HEK293 (cell line): ENCODE results near the gene EXT2.

Experiments
- CTCF ChIA-PET: fragments of 350-600 bp; formaldehyde crosslinking; extraction: SDS; loops from one replicate; lab custom pipeline; 2021; ENCODE audit warnings: antibody characterized with exemption; lab: Yijun Ruan, JAX
- POLR2A ChIA-PET: fragments of 300-600 bp; formaldehyde crosslinking; extraction: SDS; loops from one replicate; lab custom pipeline; 2020; ENCODE audit warnings: antibody characterized with exemption, inconsistent platforms; lab: Yijun Ruan, JAX
- H3K27ac ChIP-seq: fragments of 200-500 bp; sonication (Bioruptor generic); 2 replicates; pipeline ENCODE4 v1.5.1; 2014; ENCODE audit warnings: low read depth, low read length, control low read depth, inconsistent platforms; ENCODE audit errors: extremely low read depth
- H3K36me3 ChIP-seq, 2 experiments: fragments of 200-500 bp in 1 of 2; sonication (Bioruptor generic) in 1 of 2; 1 replicate in 1 of 2; 2 replicates in 1 of 2; pipeline ENCODE4 v1.5.1; 2014 to 2017; ENCODE audit warnings: inconsistent platforms in 2 of 2, low read length in 2 of 2; ENCODE audit not compliant: control insufficient read depth in 2 of 2, insufficient read depth in 1 of 2
- H3K4me1 ChIP-seq: fragments of 200-500 bp; sonication (Bioruptor generic); 2 replicates; pipeline ENCODE4 v1.5.1; 2014; ENCODE audit warnings: mild to moderate bottlenecking, low read length, inconsistent platforms; ENCODE audit not compliant: control insufficient read depth, insufficient read depth
- H3K4me3 ChIP-seq: 2 replicates; pipeline ENCODE4 v1.5.1; 2011; ENCODE audit warnings: low read depth, mild to moderate bottlenecking, control low read depth, low read length, moderate library complexity
- H3K9me3 ChIP-seq: fragments of 200-500 bp; sonication (Bioruptor generic); 2 replicates; pipeline ENCODE4 v1.5.1; 2014; ENCODE audit warnings: low read depth, low read length, inconsistent platforms; ENCODE audit not compliant: control insufficient read depth, insufficient read depth
- AEBP2 ChIP-seq: fragments of 450-650 bp; formaldehyde crosslinking; IDR thresholded peaks from 2 replicates; pipeline ENCODE4 v1.5.1; 2016; ENCODE audit warnings: missing biosample characterization, missing genetic modification characterization, borderline replicate concordance
- BCL6B ChIP-seq: fragments of 450-650 bp; formaldehyde crosslinking; IDR thresholded peaks from 2 replicates; pipeline ENCODE4 v1.5.1; 2017; ENCODE audit warnings: missing biosample characterization, missing genetic modification characterization
- EGR2 ChIP-seq: fragments of 450-650 bp; formaldehyde crosslinking; IDR thresholded peaks from 2 replicates; pipeline ENCODE4 v1.5.1; 2016; ENCODE audit warnings: low read depth, missing biosample characterization, missing genetic modification characterization
- KLF1 ChIP-seq: fragments of 450-650 bp; formaldehyde crosslinking; IDR thresholded peaks from 2 replicates; pipeline ENCODE4 v1.5.1; 2016; ENCODE audit warnings: missing biosample characterization, missing genetic modification characterization
- KLF10 ChIP-seq: fragments of 450-650 bp; IDR thresholded peaks from 2 replicates; pipeline ENCODE4 v1.5.1; 2018; ENCODE audit warnings: missing biosample characterization, mild to moderate bottlenecking, missing genetic modification characterization
- OSR2 ChIP-seq: fragments of 450-650 bp; formaldehyde crosslinking; IDR thresholded peaks from 2 replicates; pipeline ENCODE4 v1.5.1; 2016; ENCODE audit warnings: missing biosample characterization, missing genetic modification characterization
- SP7 ChIP-seq: fragments of 450-650 bp; formaldehyde crosslinking; IDR thresholded peaks from 2 replicates; pipeline ENCODE4 v1.5.1; 2016; ENCODE audit warnings: missing biosample characterization, missing genetic modification characterization
- YY2 ChIP-seq: fragments of 450-650 bp; formaldehyde crosslinking; IDR thresholded peaks from 2 replicates; pipeline ENCODE4 v1.5.1; 2016; ENCODE audit warnings: missing biosample characterization, missing genetic modification characterization
- ZFP41 ChIP-seq: fragments of 450-650 bp; formaldehyde crosslinking; IDR thresholded peaks from 2 replicates; pipeline ENCODE4 v1.5.1; 2016; ENCODE audit warnings: missing biosample characterization, missing genetic modification characterization, borderline replicate concordance
- ZNF292 ChIP-seq: fragments of 450-650 bp; formaldehyde crosslinking; IDR thresholded peaks from 2 replicates; pipeline ENCODE4 v1.5.1; 2016; ENCODE audit warnings: low read depth, missing biosample characterization, missing genetic modification characterization, borderline replicate concordance
- ZNF302 ChIP-seq: fragments of 450-650 bp; formaldehyde crosslinking; IDR thresholded peaks from 2 replicates; pipeline ENCODE4 v1.5.1; 2016; ENCODE audit warnings: missing biosample characterization, missing genetic modification characterization, low read depth
- ZNF404 ChIP-seq: fragments of 450-650 bp; formaldehyde crosslinking; IDR thresholded peaks from 2 replicates; pipeline ENCODE4 v1.5.1; 2017; ENCODE audit warnings: missing biosample characterization, missing genetic modification characterization
- ZNF423 ChIP-seq: fragments of 450-650 bp; formaldehyde crosslinking; IDR thresholded peaks from 2 replicates; pipeline ENCODE4 v1.5.1; 2016; ENCODE audit warnings: missing biosample characterization, missing genetic modification characterization
- ZNF433 ChIP-seq: fragments of 450-650 bp; formaldehyde crosslinking; IDR thresholded peaks from 2 replicates; pipeline ENCODE4 v1.5.1; 2016; ENCODE audit warnings: missing biosample characterization, missing genetic modification characterization, low read depth
- ZNF488 ChIP-seq: fragments of 450-650 bp; formaldehyde crosslinking; IDR thresholded peaks from 2 replicates; pipeline ENCODE4 v1.5.1; 2016; ENCODE audit warnings: missing biosample characterization, missing genetic modification characterization
- ZNF514 ChIP-seq: fragments of 450-650 bp; formaldehyde crosslinking; IDR thresholded peaks from 2 replicates; pipeline ENCODE4 v1.5.1; 2016; ENCODE audit warnings: missing biosample characterization, missing genetic modification characterization
- ZNF518A ChIP-seq: fragments of 450-650 bp; formaldehyde crosslinking; conservative IDR thresholded peaks from 2 replicates; pipeline ENCODE4 v1.5.1; 2016; ENCODE audit warnings: low read depth, missing biosample characterization, missing genetic modification characterization
- ZNF549 ChIP-seq: fragments of 450-650 bp; IDR thresholded peaks from 2 replicates; pipeline ENCODE4 v1.5.1; 2018; ENCODE audit warnings: missing biosample characterization, missing genetic modification characterization, mild to moderate bottlenecking, inconsistent platforms, moderate library complexity
- ZNF555 ChIP-seq: fragments of 450-650 bp; formaldehyde crosslinking; conservative IDR thresholded peaks from 2 replicates; pipeline ENCODE4 v1.5.1; 2017; ENCODE audit warnings: missing biosample characterization, mild to moderate bottlenecking, missing genetic modification characterization, inconsistent platforms
- ZNF600 ChIP-seq: fragments of 450-650 bp; formaldehyde crosslinking; IDR thresholded peaks from 2 replicates; pipeline ENCODE4 v1.5.1; 2016; ENCODE audit warnings: missing biosample characterization, missing genetic modification characterization
- ZNF621 ChIP-seq: fragments of 450-650 bp; formaldehyde crosslinking; IDR thresholded peaks from 2 replicates; pipeline ENCODE4 v1.5.1; 2017; ENCODE audit warnings: missing biosample characterization, missing genetic modification characterization
- ZNF654 ChIP-seq: fragments of 450-650 bp; formaldehyde crosslinking; IDR thresholded peaks from 2 replicates; pipeline ENCODE4 v1.5.1; 2016; ENCODE audit warnings: low read depth, missing biosample characterization, missing genetic modification characterization
- ZNF664 ChIP-seq: fragments of 450-650 bp; formaldehyde crosslinking; IDR thresholded peaks from 2 replicates; pipeline ENCODE4 v1.5.1; 2016; ENCODE audit warnings: missing biosample characterization, missing genetic modification characterization
- ZNF768 ChIP-seq: fragments of 450-650 bp; formaldehyde crosslinking; IDR thresholded peaks from 2 replicates; pipeline ENCODE4 v1.5.1; 2018; ENCODE audit warnings: missing biosample characterization, mild to moderate bottlenecking, missing genetic modification characterization
- ZSCAN16 ChIP-seq: fragments of 450-650 bp; formaldehyde crosslinking; IDR thresholded peaks from 2 replicates; pipeline ENCODE4 v1.5.1; 2016; ENCODE audit warnings: missing biosample characterization, missing genetic modification characterization
- ZSCAN23 ChIP-seq: fragments of 450-650 bp; formaldehyde crosslinking; IDR thresholded peaks from 2 replicates; pipeline ENCODE4 v1.5.1; 2016; ENCODE audit warnings: missing biosample characterization, missing genetic modification characterization

The EXT2 gene

DNA sequence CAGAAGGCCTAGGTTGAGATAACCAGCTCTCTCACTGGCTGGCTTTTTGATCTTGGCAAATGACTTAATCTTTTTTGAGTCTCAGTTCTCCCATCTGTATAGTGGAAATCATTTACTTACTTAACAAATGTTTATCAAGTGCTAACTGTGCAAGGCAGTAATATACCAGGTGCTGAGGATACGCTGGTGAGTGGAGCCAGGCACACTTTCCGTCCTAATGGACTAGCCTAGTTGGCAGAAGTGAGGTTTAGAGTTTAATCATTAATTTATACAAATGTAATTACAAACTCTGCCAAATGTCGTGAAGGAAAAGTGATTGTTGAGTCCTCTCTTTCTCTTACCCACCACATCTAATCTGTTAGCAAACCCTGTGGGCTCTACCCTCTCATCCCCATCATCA lies 33.3 kb downstream of the EXT2 start (continued):
- no peak for TF ChIP-seq ZNF488
- no peak for TF ChIP-seq ZNF433
- no peak for TF ChIP-seq EGR2 (tag by site-specific recombination)
- TF ChIP-seq OSR2 (tag by site-specific recombination): no peak
- no peak for TF ChIP-seq ZNF621 (tag by site-specific recombination)
- no peak for TF ChIP-seq ZNF514 (tag by site-specific recombination)
- no peak for TF ChIP-seq ZNF549 (tag by site-specific recombination)

GRCh38 chr11:44130751-44131150 lies 35.3 kb downstream of the EXT2 start:
- H3K4me3 ChIP-seq: no peak overlapping the region
- H3K9me3 ChIP-seq: no peaks in the 10 kb centered on the region
- CTCF ChIA-PET: interaction anchor here (0.6 to 1.8 kb wide), 3 partner anchors 11 to 37 kb away, joined by 3 to 9 read pairs (median 5); no protein-coding TSS in a partner anchor
- H3K36me3 ChIP-seq: peaks cover 0 to 66% of the 10 kb centered on the region in 2 experiments; a peak in 1 of 3 replicates
- TF ChIP-seq YY2 (tag by site-specific recombination): no peak
- TF ChIP-seq ZNF423 (tag by site-specific recombination): 0 out of 2 replicates have a peak, but pooled peaks have one; percentile 14
- no peaks in the 10 kb centered on the region for H3K4me1 ChIP-seq
- no peak overlapping the region for H3K27ac ChIP-seq
- POLR2A ChIA-PET: no interaction called here

DNA sequence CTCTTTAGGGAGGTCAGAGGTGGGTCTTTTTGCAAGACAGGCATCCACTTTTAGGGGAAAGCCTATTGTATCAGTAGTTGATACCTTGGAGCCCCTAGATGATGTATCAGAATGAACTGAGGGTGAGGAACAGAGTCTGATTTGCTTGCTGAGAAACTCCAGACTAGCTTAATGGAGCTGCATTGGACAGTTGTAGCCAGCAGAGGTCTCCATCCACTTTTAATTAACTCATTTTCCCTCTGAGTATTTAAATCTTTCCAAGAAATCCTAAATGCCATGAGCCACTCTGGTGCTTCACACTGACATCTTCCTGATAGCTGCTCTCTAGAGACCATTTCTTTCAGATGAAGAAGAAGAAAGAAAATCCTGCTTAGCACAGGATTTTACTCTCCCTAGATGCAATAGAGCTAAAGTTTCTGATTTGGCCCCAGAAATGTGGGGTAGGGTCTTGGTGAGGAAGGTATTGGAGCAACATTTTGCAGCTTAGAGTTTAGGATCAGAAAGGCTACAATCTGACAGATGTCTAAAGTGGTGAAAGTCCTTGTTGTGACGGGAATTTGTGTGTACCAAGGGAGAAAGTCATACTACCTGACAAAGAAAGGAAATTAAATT lies 38.0 kb downstream of the EXT2 start:
- H3K27ac ChIP-seq: no peak overlapping the region
- no peaks in the 10 kb centered on the region for H3K9me3 ChIP-seq
- TF ChIP-seq SP7 (no peak), ZNF292 (tag by site-specific recombination) (no peak), BCL6B (tag by site-specific recombination) (peak; percentile 74), ZNF600 (tag by site-specific recombination) (no peak), ZNF518A (tag by site-specific recombination) (no peak), ZFP41 (no peak), ZNF302 (tag by site-specific recombination) (no peak), EGR2 (tag by site-specific recombination) (no peak), ZNF664 (tag by site-specific recombination) (no peak), ZSCAN23 (tag by site-specific recombination) (no peak), ZNF768 (tag by site-specific recombination) (no peak), ZNF404 (tag by site-specific recombination) (no peak), KLF1 (tag by site-specific recombination) (no peak), ZNF555 (tag by site-specific recombination) (no peak), ZSCAN16 (tag by site-specific recombination) (no peak), AEBP2 (tag by site-specific recombination) (no peak), KLF10 (no peak), ZNF654 (tag by site-specific recombination) (peak; percentile 68)
- no peak overlapping the region for H3K4me3 ChIP-seq
- no peaks in the 10 kb centered on the region for H3K4me1 ChIP-seq
- peaks cover 0 to 46% of the 10 kb centered on the region in 2 experiments; a peak in 1 of 3 replicates for H3K36me3 ChIP-seq
- ChIA-PET POLR2A (no interaction called here), CTCF (interaction anchor here (0.6 to 3.6 kb wide), 33 partner anchors 11 to 484 kb away, joined by 3 to 27 read pairs (median 4); no protein-coding TSS in a partner anchor)
